Stimulated activated CD4-positive, alpha-beta T cell treated with anti-CD3 and anti-CD28 coated beads, Interleukin-1b, Interleukin-23, amount 100 ng/mL, for 48 hours (primary cell): ENCODE results near the gene DENND4C.
A peak's percentile ranks its signal among the peaks of the same experiment; 100 is the strongest.
"Not testable (repeated sequence)": the region's sequence is repeated elsewhere in the genome, so short reads cannot be mapped to it uniquely, and the experiment has no call there.

Experiments used
- DNase-seq: peaks from one replicate; pipeline ENCODE4 v3.0.0-alpha.2; 2020

DENND4C gene

GRCh38 chr9:19378164-19378563 lies 147.7 kb downstream of the DENND4C start:
- no peak for DNase-seq

GRCh38 chr9:19378647-19379046 lies 148.2 kb downstream of the DENND4C start:
- DNase-seq = no peak

DNA sequence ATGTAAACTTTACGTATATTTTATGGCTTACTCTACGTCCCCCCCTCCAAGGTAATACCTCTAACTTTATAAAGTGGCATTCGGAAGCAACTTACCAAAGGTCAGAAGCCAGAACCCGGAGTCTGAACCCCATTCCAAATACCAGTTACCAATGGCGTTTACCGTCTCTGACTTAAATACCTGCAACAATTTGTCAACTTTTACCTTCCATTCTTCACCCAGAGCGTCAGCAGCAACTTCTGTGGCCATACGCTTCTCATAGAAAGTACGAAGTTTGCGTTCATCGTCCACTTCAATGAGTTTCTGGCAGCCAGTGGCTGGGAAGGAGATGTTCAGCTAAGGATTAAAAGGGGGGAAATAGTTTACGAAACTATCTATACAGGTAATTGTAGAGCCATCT lies 148.8 kb downstream of the DENND4C start:
- DNase-seq = no peak

DNA sequence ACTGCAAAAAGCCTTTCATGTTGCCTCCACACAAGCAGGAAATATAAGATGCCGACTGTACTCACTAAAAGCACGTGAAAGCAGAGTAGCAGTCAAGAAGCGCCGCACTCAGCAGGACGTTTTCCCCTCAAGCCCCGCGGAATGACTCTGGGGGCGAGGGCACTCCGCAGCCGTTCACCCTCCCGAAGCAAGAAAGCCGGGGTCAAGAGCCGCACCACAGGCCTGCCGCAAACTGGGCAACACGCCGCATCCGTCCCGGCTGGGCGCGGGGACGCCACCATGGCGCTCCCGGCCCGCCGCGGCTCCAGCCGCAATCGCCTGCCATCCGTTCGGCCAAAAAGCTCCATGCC lies 149.2 kb downstream of the DENND4C start:
- peak; percentile 28 for DNase-seq

DNA sequence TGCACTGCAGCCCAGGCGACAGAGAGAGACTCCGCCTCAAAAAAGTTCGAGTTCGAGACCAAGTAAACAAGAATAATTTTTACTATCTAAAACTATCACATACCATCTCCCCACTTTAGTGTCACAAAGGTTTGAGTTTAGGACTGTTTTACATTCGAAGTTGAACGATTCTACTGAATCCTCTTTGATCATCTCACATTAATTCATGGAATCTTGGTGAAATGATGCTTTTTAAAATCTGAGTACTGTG lies 150.3 kb downstream of the DENND4C start:
- no peak for DNase-seq

- DNase-seq = no peak
Observed at GRCh38 chr9:19381656-19382055, 151.2 kb downstream of the DENND4C start.

DNA sequence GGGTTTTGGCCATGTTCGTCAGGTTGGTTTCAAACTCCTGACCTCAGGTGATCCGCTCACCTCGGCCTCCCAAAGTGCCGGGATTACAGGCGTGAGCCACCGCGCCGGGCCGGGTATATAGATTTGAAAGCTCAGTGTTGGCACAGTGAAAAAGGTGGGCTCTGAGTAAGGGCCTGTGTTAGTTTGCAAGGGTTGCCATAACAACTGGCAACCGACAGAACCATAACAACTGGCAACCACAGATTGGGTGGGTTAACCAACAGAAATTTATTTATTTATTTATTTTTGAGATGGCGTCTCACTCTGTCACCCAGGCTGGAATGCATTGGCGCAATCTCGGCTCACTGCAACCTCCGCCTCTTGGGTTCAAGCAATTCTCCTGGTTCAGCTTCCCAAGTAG lies 154.7 kb downstream of the DENND4C start:
- not testable (repeated sequence) for DNase-seq

GRCh38 chr9:19385786-19386501 lies 155.5 kb downstream of the DENND4C start:
- DNase-seq = no peak

- DNase-seq = no peak
Observed at GRCh38 chr9:19386502-19387044, 156.1 kb downstream of the DENND4C start.

GRCh38 chr9:19387317-19387716 lies 156.8 kb downstream of the DENND4C start:
- no peak for DNase-seq

- DNase-seq = not testable (repeated sequence)
Observed at GRCh38 chr9:19389539-19389938, 159.0 kb downstream of the DENND4C start.

- no peak for DNase-seq
Observed at GRCh38 chr9:19397845-19398244, 167.4 kb downstream of the DENND4C start.

GRCh38 chr9:19403231-19403630 lies 172.7 kb downstream of the DENND4C start:
- DNase-seq = not testable (repeated sequence)

GRCh38 chr9:19404283-19405075 lies 174.0 kb downstream of the DENND4C start:
- DNase-seq = no peak

GRCh38 chr9:19405771-19406170 lies 175.3 kb downstream of the DENND4C start:
- DNase-seq = no peak

GRCh38 chr9:19408316-19408692 lies 177.8 kb downstream of the DENND4C start:
- no peak for DNase-seq

DNA sequence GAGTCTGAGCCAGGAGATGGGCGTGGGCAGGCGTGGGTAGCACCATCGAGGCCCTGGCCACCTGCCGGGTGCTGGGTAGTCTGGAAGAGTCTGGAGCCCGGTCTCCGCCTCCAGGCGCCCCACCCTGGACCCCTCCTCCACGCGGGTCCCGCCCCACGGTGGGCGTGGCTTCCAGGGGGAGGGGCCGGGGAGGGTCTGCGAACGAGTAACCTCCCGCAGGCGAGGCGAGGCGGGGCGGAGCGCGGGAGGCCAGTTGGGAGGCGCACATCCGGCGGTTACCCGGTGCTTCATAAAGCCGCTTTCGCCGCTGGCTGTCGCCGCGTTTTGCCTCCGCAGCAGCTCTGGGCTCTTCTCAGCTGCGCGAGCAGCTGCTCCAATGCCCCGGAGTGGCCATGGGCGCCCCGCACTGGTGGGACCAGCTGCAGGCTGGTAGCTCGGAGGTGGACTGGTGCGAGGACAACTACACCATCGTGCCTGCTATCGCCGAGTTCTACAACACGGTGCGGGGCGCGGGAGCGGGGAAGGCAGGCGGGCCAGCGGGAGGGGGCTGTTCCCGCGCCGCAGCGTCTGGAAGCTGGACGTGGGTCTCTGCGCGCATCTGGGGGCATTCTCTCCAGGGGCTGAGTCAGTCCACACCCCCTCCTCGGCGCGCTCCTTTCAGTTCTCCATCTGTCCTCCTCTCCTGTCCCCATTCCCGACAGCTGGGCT lies 178.4 kb downstream of the DENND4C start, which contains the start of gene ACER2:
ACER2 (plus strand) TSS at position 317 of the 708 bp plus-strand sequence; CDS start at position 393, 76 bp downstream.
- peak; percentile 92 for DNase-seq

- DNase-seq = no peak
Observed at GRCh38 chr9:19409401-19410194, 179.1 kb downstream of the DENND4C start.

- DNase-seq = no peak
Observed at GRCh38 chr9:19410195-19410503, 179.7 kb downstream of the DENND4C start.

DNA sequence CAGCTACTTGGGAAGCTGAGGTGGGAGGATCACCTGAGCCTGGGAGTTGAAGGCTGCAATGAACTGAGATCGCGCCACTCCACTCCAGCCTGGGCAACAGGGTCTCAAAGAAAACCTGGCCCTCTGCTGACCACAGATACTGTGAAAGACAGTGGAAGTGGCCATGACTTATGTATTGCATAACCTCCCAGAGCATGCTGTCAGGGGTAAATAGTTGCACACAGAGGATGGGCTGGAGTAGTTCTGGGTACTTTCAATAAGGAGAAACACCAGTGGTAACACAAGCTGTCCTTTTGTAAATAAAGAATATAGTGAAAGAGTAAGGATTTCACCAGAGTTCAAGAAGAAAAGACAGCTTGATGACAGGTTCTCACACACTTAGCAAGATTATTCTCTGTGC lies 180.1 kb downstream of the DENND4C start:
- DNase-seq = no peak

- no peak for DNase-seq
Observed at GRCh38 chr9:19411316-19411715, 180.8 kb downstream of the DENND4C start.

DNA sequence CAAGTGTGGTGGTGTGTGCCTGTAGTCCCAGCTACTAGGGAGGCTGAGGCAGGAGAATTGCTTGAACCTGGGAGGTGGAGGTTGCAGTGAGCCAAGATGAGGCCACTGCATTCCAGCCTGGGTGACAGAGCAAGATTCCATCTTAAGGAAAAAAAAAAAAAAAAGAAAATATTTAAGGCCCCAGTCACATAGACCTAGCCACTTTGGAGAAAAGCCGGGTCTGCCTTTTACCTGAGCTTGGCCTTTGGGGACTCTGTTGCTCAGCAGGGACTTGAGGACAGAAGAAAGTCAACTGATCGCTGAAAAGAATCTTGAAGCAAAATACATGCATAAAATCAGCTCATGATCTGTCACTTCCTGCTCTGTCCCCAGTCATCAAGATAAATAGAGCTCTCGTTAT lies 183.0 kb downstream of the DENND4C start:
- not testable (repeated sequence) for DNase-seq

DNA sequence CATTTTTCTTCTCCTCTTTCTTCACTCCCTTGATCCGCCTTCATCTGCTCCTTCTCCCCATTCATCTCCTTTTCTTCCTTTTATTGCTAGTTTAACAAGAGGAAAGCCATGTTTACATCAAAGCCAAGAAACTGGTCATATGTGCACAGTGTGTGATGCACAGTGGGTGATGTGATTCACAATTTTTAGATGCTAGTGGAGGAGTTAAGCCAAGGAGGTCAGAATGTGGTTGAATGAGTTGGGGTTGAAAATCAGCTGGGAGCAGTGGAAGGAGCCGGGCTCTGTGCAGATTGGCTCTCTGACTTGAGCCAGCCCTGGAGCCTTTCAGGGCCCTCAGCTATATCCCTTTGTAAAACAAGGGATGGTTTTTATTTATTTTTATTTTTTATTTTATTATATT lies 185.7 kb downstream of the DENND4C start:
- DNase-seq = no peak
